ENCODE results near the gene TJP3. TPM values are rescaled to one million over a fixed set of nuclear protein-coding genes. Genes with fewer than 3 reads are reported as not detected.
A peak's percentile ranks its signal among the peaks of the same experiment; 100 is the strongest.

The TJP3 gene
- total RNA-seq, 2 donors from 2014 or later, result 268 to 296 TPM

DNA sequence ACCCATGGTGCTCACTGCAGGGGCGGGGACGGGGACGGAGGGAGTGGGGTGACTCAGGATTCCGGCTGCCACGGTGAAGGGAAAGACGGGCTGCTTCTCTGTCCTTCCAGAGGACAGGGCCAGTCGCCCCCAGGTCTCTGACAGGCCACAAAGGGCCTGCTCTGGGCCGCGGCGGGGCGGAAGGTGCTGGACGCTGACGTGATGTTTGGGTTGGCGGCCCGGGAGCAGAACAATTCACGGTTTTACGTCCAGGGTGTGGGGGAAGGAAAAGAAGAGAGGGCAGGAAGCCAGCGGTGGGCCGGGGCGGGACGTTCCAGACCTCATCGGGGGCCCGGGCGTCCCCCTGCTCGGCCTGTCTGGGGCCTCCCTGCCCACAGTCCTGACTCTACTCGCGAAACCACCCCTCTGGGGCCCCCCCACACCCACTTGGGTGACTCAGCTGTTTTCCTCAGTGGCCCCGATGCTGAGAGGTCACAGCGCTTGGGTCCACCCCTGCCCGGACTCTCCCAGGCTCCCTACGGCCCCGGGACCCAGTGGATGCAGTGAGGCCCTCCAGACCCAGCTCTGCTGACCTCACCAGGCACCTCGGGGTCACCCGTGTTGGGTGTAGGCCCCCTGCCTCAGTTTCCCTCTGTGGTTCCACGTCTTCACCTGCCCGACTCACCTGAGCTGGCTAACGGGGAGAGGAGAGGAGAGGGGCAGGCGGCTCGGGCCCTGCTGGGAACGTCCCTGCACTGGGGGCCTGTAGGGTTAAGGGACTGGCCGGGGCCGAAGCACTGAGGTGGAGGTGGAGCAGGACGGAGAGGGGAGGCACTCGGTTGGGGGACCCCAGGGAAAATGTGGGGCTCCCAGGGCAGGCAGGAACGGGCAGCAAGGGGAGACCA lies 37.1 kb upstream of the TJP3 start:
- Histone ChIP-seq H3K27me3 (no peaks in the 10 kb centered on the region), H3K36me3 (no peaks in the 10 kb centered on the region), H3K4me1 (peaks cover 6% of the 10 kb centered on the region), H3K9ac (ENCODE audit: low read depth in 2 of 2, low read length in 2 of 2) (peak overlapping the region; percentile 55 to 84), H3K27ac (peak overlapping the region; percentile 76), H3K4me3 (no peak overlapping the region), H3K9me3 (no peaks in the 10 kb centered on the region)
- TF ChIP-seq, protein P1, sequence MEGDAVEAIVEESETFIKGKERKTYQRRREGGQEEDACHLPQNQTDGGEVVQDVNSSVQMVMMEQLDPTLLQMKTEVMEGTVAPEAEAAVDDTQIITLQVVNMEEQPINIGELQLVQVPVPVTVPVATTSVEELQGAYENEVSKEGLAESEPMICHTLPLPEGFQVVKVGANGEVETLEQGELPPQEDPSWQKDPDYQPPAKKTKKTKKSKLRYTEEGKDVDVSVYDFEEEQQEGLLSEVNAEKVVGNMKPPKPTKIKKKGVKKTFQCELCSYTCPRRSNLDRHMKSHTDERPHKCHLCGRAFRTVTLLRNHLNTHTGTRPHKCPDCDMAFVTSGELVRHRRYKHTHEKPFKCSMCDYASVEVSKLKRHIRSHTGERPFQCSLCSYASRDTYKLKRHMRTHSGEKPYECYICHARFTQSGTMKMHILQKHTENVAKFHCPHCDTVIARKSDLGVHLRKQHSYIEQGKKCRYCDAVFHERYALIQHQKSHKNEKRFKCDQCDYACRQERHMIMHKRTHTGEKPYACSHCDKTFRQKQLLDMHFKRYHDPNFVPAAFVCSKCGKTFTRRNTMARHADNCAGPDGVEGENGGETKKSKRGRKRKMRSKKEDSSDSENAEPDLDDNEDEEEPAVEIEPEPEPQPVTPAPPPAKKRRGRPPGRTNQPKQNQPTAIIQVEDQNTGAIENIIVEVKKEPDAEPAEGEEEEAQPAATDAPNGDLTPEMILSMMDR (IDR thresholded peaks at IDR 0.05), result no peak
- peak; percentile 51 for DNase-seq
- intact Hi-C loops (cut with DNase I), result no loop called here

DNA sequence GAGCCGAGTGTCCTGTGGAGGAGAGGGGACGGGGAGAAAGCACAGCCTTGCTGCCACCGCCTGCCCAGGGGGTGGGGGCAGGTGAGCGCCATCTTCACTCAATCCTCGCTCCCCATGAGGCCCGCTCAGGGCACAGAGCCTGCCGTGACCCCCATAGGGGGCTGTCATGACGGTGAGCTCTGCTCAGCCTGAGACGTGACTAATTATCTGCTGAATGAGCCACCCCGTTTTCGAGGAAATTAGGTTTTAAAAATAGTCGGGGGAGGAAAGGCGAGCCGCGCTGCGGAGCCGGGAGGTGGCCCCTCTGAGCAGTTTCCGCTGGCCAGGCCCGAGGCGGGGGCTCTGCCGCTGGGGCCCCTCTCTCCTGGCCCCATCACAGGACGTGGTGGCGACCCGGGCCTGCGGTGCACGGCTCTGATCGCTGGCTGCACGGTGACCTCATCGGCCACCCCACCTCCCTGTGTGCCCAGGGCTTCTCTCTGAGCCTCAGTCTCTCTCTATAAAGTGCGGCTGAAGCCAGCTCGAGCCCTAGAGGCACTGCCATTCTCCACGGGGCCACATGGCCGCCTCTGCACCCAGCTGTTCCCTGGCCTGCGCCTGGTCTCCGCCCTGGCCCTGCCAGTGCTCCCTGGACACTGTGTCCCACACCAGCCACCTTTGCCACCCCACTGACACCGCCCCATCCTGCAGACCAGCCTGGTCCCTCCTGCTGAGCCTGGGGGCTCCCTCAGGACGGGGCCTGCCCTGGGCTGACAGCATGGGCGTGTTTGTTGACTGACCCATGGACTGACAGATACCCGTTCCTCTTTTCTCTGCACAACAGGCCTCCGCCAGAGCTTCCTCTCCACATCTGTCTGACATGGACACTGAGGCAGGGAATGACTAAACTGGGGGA lies 36.3 kb upstream of the TJP3 start:
- TF ChIP-seq, protein P1 (IDR thresholded peaks at IDR 0.05), result no peak
- no peak overlapping the region for H3K4me3 ChIP-seq
- peak overlapping the region in 1 of 2 donors; percentile 84 for H3K9ac ChIP-seq (ENCODE audit: low read depth in 2 of 2, low read length in 2 of 2)
- no peaks in the 10 kb centered on the region for H3K9me3 ChIP-seq
- H3K36me3 ChIP-seq, result no peaks in the 10 kb centered on the region
- intact Hi-C loops (cut with DNase I), result no loop called here
- no peaks in the 10 kb centered on the region for H3K27me3 ChIP-seq
- no peak for DNase-seq
- H3K27ac ChIP-seq, result peak overlapping the region; percentile 76
- H3K4me1 ChIP-seq, result peaks cover 6% of the 10 kb centered on the region

DNA sequence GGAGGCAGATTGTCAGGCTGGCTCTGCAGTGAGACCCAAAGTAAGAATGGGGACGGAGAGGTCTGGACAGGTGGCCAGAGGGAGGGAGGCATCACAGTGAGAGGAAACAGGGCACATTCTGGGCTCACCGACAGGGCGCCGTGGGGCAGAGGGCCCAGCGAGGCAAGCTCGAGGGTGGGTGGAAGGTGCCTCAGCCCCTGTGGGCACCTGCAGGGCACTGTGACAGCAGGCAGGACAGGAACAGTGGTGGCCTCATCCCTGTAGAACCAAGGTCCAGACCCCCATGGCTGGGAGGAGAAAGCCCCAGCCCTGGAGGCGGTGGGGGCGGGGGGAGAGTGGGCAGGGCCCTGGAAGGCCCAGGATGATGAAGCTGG lies 35.6 kb upstream of the TJP3 start:
- peaks cover 6% of the 10 kb centered on the region for H3K4me1 ChIP-seq
- no peak for DNase-seq
- intact Hi-C loops (cut with DNase I), result no loop called here
- H3K36me3 ChIP-seq, result no peaks in the 10 kb centered on the region
- TF ChIP-seq, protein P1 (IDR thresholded peaks at IDR 0.05), result no peak
- H3K4me3 ChIP-seq, result no peak overlapping the region
- H3K27me3 ChIP-seq, result no peaks in the 10 kb centered on the region
- no peaks in the 10 kb centered on the region for H3K9me3 ChIP-seq
- no peak overlapping the region for H3K9ac ChIP-seq (ENCODE audit: low read depth in 2 of 2, low read length in 2 of 2)
- no peak overlapping the region for H3K27ac ChIP-seq

DNA sequence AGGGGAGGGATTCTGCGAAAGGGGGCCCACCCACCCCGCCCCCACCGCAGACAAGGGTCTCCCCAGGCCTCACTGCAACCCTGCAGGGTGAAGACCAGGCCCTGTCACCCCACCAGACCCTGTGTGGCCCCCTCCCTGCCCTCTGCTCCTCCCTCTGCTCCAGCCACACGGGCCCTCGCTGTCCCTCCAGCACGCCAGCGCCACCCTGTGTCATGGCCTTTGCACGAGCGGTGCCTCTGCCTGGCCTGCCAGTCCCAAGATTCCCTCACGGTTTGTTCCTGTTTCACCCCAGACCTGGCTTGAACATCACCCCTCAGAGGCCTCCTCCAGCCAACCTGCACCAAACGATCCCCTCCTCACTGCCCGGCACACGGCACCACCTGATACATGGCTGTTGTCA lies 35.2 kb upstream of the TJP3 start:
- TF ChIP-seq, protein P1 (IDR thresholded peaks at IDR 0.05), result no peak
- peaks cover 6% of the 10 kb centered on the region for H3K4me1 ChIP-seq
- no peak overlapping the region for H3K4me3 ChIP-seq
- no peak overlapping the region for H3K9ac ChIP-seq (ENCODE audit: low read depth in 2 of 2, low read length in 2 of 2)
- H3K36me3 ChIP-seq, result no peaks in the 10 kb centered on the region
- no peaks in the 10 kb centered on the region for H3K27me3 ChIP-seq
- DNase-seq, result no peak
- intact Hi-C loops (cut with DNase I), result no loop called here
- no peaks in the 10 kb centered on the region for H3K9me3 ChIP-seq
- no peak overlapping the region for H3K27ac ChIP-seq

DNA sequence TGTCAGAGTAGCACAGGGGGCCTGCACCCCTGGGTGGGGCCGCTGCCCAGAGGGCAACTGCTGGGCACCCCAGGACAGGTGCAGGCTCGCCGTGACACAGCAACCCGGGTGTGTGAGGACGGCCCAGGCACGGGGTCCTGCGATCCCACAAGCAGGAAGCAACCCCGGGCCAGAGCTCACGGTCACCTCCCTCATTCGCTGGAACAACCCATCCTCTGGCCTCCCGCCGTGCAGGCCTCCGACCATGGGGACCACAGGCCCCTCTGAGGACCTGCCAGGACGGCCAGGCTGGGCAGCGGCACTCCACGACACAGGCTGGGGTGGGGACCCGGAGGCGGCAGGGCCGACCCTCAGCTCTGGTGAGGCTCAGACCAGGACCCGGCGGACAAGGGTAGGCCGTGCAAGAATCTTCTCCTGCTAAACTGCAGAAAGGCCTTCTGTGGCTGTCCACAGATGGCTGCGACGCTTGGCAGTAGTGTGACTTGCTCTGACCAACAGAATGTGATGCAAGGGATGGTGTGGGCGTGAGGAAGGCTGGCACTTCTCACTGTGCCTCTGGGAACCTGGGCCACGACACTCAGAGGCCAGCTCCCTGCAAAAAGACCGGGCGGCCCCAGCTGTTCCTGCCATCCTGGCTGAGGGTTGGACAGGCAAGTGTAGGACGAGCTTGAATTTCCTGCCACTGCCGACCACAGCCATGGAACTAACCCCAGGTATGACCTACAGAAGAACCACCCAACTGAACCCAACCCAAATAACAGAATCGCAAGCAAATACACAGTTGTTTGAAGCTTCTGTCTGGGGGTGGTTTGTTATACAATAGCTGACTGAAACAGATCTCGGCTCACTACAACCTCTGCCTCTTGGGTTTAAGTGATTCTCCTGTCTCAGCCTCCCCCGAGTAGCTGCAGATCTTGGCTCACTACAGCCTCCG lies 34.4 kb upstream of the TJP3 start:
- H3K4me1 ChIP-seq, result peaks cover 6% of the 10 kb centered on the region
- no peaks in the 10 kb centered on the region for H3K9me3 ChIP-seq
- no peak for DNase-seq
- no peak overlapping the region for H3K9ac ChIP-seq (ENCODE audit: low read depth in 2 of 2, low read length in 2 of 2)
- H3K27ac ChIP-seq, result no peak overlapping the region
- intact Hi-C loops (cut with DNase I), result no loop called here
- no peaks in the 10 kb centered on the region for H3K27me3 ChIP-seq
- no peaks in the 10 kb centered on the region for H3K36me3 ChIP-seq
- no peak overlapping the region for H3K4me3 ChIP-seq
- TF ChIP-seq, protein P1 (IDR thresholded peaks at IDR 0.05), result no peak

Data from colonic mucosa (tissue), 4 donors.